SK-N-SH (cell line): ENCODE measurements around the gene DSP. TPM values are rescaled to one million over a fixed set of nuclear protein-coding genes. Genes with fewer than 3 reads are reported as not detected.

Source experiments
- CTCF ChIA-PET: fragments of 300-600, 350-600 bp; formaldehyde crosslinking; extraction: SDS; loops from one replicate; lab custom pipeline; 2021; lab: Yijun Ruan, JAX
- POLR2A ChIA-PET: fragments of 350-600 bp; sonication (Branson Sonifier 250); formaldehyde crosslinking; extraction: SDS; loops from one replicate; lab custom pipeline; 2020; ENCODE audit warnings: antibody characterized with exemption, inconsistent platforms; lab: Yijun Ruan, JAX
- DNase-seq: peaks from one replicate; pipeline ENCODE4 v3.0.0; 2012
- H2AFZ ChIP-seq: fragments of 200-600 bp; sonication (generic); 2 replicates; pipeline ENCODE4 v1.8.1; 2016; ENCODE audit warnings: antibody characterized with exemption, mild to moderate bottlenecking, low read depth
- H3F3A ChIP-seq: fragments of 200-600 bp; sonication (generic); replicated peaks from 2 replicates; pipeline ENCODE3; 2016; ENCODE audit warnings: antibody characterized with exemption, mild to moderate bottlenecking; ENCODE audit not compliant: insufficient read depth
- H3K27ac ChIP-seq, 2 experiments: fragments of 200-500 bp in 1 of 2; fragments of 200-600 bp in 1 of 2; sonication (Bioruptor generic) in 1 of 2; sonication (generic), shearing (Covaris generic) in 1 of 2; 2 replicates each; pipeline versions ENCODE4 v1.5.1 to v1.6.1; 2014 to 2016; ENCODE audit warnings: low read depth in 2 of 2, inconsistent platforms in 1 of 2, low read length in 1 of 2, mild to moderate bottlenecking in 1 of 2, mixed read lengths in 1 of 2
- H3K27me3 ChIP-seq: fragments of 200-600 bp; sonication (generic), shearing (Covaris generic); 2 replicates; pipeline ENCODE4 v1.6.1; 2016; ENCODE audit warnings: mixed run types; ENCODE audit not compliant: insufficient read depth
- H3K36me3 ChIP-seq, 2 experiments: fragments of 200-500 bp in 1 of 2; fragments of 200-600 bp in 1 of 2; sonication (Bioruptor generic) in 1 of 2; sonication (generic) in 1 of 2; replicated peaks in 1 of 2; 2 replicates each; pipeline versions ENCODE3 to v1.5.1; 2014 to 2016; ENCODE audit warnings: low read length in 1 of 2, mild to moderate bottlenecking in 1 of 2; ENCODE audit not compliant: insufficient read depth in 2 of 2, control insufficient read depth in 1 of 2
- H3K4me1 ChIP-seq, 2 experiments: fragments of 200-500 bp in 1 of 2; fragments of 200-600 bp in 1 of 2; sonication (Bioruptor generic) in 1 of 2; sonication (generic), shearing (Covaris generic) in 1 of 2; 2 replicates each; pipeline versions ENCODE4 v1.5.1 to v1.6.1; 2014 to 2016; ENCODE audit warnings: low read depth in 1 of 2, low read length in 1 of 2, mixed run types in 1 of 2; ENCODE audit not compliant: insufficient read depth in 2 of 2, control insufficient read depth in 1 of 2
- H3K4me2 ChIP-seq: fragments of 200-600 bp; sonication (generic), shearing (Covaris generic); 2 replicates; pipeline ENCODE4 v1.6.1; 2017; ENCODE audit warnings: mixed run types
- H3K4me3 ChIP-seq, 2 experiments: fragments of 200-500 bp in 1 of 2; fragments of 200-600 bp in 1 of 2; sonication (Bioruptor generic) in 1 of 2; sonication (generic), shearing (Covaris generic) in 1 of 2; 2 replicates each; pipeline versions ENCODE4 v1.5.1 to v1.8.1; 2014 to 2016; ENCODE audit warnings: low read depth in 2 of 2, inconsistent platforms in 1 of 2, low read length in 1 of 2, mild to moderate bottlenecking in 1 of 2, mixed read lengths in 1 of 2, moderate library complexity in 1 of 2
- H3K79me2 ChIP-seq: fragments of 200-600 bp; sonication (generic); 2 replicates; pipeline ENCODE4 v1.8.1; 2017; ENCODE audit warnings: mild to moderate bottlenecking; ENCODE audit not compliant: insufficient read depth
- H3K9ac ChIP-seq: fragments of 200-600 bp; sonication (generic); 2 replicates; pipeline ENCODE4 v1.6.1; 2017; ENCODE audit warnings: mixed run types
- H3K9me2 ChIP-seq: fragments of 200-600 bp; sonication (generic); 2 replicates; pipeline ENCODE4 v1.6.1; 2017; ENCODE audit warnings: mixed run types
- H3K9me3 ChIP-seq: fragments of 200-600 bp; sonication (generic); 2 replicates; pipeline ENCODE4 v1.6.1; 2017; ENCODE audit warnings: mixed run types, mild to moderate bottlenecking, moderate library complexity
- H4K20me1 ChIP-seq: fragments of 200-600 bp; sonication (generic); 2 replicates; pipeline ENCODE4 v1.6.1; 2017; ENCODE audit warnings: mild to moderate bottlenecking, mixed run types; ENCODE audit not compliant: insufficient read depth
- CTCF ChIP-seq: fragments of 200-600 bp; sonication (generic); IDR thresholded peaks from 2 replicates; pipeline ENCODE4 v1.6.1; 2017; ENCODE audit warnings: antibody characterized with exemption, mild to moderate bottlenecking, moderate library complexity
- EP300 ChIP-seq, 2 experiments: IDR thresholded peaks; 2 replicates each; pipeline versions ENCODE4 v1.4.0 to v1.6.1; 2012; ENCODE audit warnings: borderline replicate concordance in 1 of 2, low read depth in 1 of 2, low read length in 1 of 2
- GABPA ChIP-seq: IDR thresholded peaks from 2 replicates; pipeline ENCODE4 v1.4.0; 2012; ENCODE audit warnings: low read depth, mild to moderate bottlenecking
- GATA2 ChIP-seq: sonication (generic); formaldehyde crosslinking; IDR thresholded peaks from 2 replicates; pipeline ENCODE4 v1.5.0; 2020; ENCODE audit warnings: mild to moderate bottlenecking, missing genetic modification reagents
- JUND ChIP-seq: IDR thresholded peaks from 2 replicates; pipeline ENCODE4 v1.4.0; 2012
- MXI1 ChIP-seq: IDR thresholded peaks from 2 replicates; pipeline ENCODE4 v1.6.1; 2012; ENCODE audit warnings: mild to moderate bottlenecking, low read depth, low read length, improper control_type of control experiment
- NFIC ChIP-seq: IDR thresholded peaks from 2 replicates; pipeline ENCODE4 v1.4.0; 2012; ENCODE audit warnings: borderline replicate concordance
- NRF1 ChIP-seq: IDR thresholded peaks from 2 replicates; pipeline ENCODE4 v1.6.1; 2012; ENCODE audit warnings: low read depth, mild to moderate bottlenecking, low read length
- PBX3 ChIP-seq: IDR thresholded peaks from 2 replicates; pipeline ENCODE4; 2012
- POLR2AphosphoS5 ChIP-seq: IDR thresholded peaks from 2 replicates; pipeline ENCODE4 v1.6.1; 2012; ENCODE audit warnings: low read depth, low read length
- RAD21 ChIP-seq: IDR thresholded peaks from 2 replicates; pipeline ENCODE4 v1.6.1; 2012; ENCODE audit warnings: mild to moderate bottlenecking, low read length
- REST ChIP-seq: IDR thresholded peaks from 2 replicates; pipeline ENCODE4 v1.6.1; 2012; ENCODE audit warnings: mild to moderate bottlenecking, low read depth, low read length, moderate library complexity
- RXRA ChIP-seq: IDR thresholded peaks from 2 replicates; pipeline ENCODE4 v1.4.0; 2012; ENCODE audit warnings: low read depth, mild to moderate bottlenecking, borderline replicate concordance
- SIN3A ChIP-seq: IDR thresholded peaks from 2 replicates; pipeline ENCODE4 v1.6.1; 2012; ENCODE audit warnings: low read depth, mild to moderate bottlenecking, low read length, moderate library complexity, borderline replicate concordance
- SMC3 ChIP-seq: IDR thresholded peaks from 2 replicates; pipeline ENCODE4 v1.6.1; 2012; ENCODE audit warnings: low read depth, low read length, improper control_type of control experiment
- TCF12 ChIP-seq: IDR thresholded peaks from 2 replicates; pipeline ENCODE4 v1.4.0; 2012
- USF1 ChIP-seq: IDR thresholded peaks from 2 replicates; pipeline ENCODE4 v1.4.0; 2012; ENCODE audit warnings: low read depth, borderline replicate concordance
- USF2 ChIP-seq: fragments of 150-350 bp; IDR thresholded peaks from 2 replicates; pipeline ENCODE4 v1.6.1; 2017; ENCODE audit warnings: antibody characterized with exemption, low read length, low read depth, borderline replicate concordance
- WGBS: methylation state at CpG from one replicate; pipeline ENCODE4 v1.1.6; 2017; ENCODE audit warnings: low lambda C conversion rate; 5-methylcytosine and 5-hydroxymethylcytosine counted together
- polyA plus RNA-seq, 3 experiments: library from polyadenylated mRNA; depleted of rRNA; stranded (reverse); fragments of >200 nt; gene quantifications; 2 replicates each; pipeline ENCODE4 v1.2.3, GENCODE V29; 2012

Gene DSP
- polyA plus RNA-seq, 1 of the 3 experiments (the other 2 are of a cell fraction): 0.02 TPM

GRCh38 chr6:7590918-7591302 is 49.4 kb downstream of the DSP start:
- H3K4me3 ChIP-seq: peak overlapping the region; percentile 82 to 93
- ChIA-PET CTCF (interaction anchor here (1.2 to 1.5 kb wide), 2 partner anchors 17 kb away, joined by 3 read pairs; no protein-coding TSS in a partner anchor), POLR2A (no interaction called here)
- H3K4me2 ChIP-seq: peak overlapping the region; percentile 95
- H3K9ac ChIP-seq: peak overlapping the region; percentile 72
- no peak for TF ChIP-seq RAD21
- no peak for TF ChIP-seq POLR2AphosphoS5
- TF ChIP-seq GABPA: no peak
- TF ChIP-seq SIN3A: no peak
- no peak for TF ChIP-seq PBX3
- no peak for TF ChIP-seq GATA2 (CRISPR knock-in tag)
- no peak for TF ChIP-seq NRF1
- TF ChIP-seq USF1: no peak
- no peak for TF ChIP-seq JUND
- no peak for TF ChIP-seq MXI1
- no peak for TF ChIP-seq REST
- TF ChIP-seq NFIC: no peak
- no peak for TF ChIP-seq CTCF
- TF ChIP-seq TCF12: no peak
- no peak for TF ChIP-seq RXRA
- no peak for TF ChIP-seq EP300 (IDR thresholded peaks at IDR 0.05; ENCODE audit: borderline replicate concordance in 1 of 2, low read depth in 1 of 2, low read length in 1 of 2)
- no peak for TF ChIP-seq SMC3
- no peak for TF ChIP-seq USF2
- H3K9me3 ChIP-seq: no peaks in the 10 kb centered on the region
- no peaks in the 10 kb centered on the region for H3K9me2 ChIP-seq
- peak; percentile 18 for DNase-seq
- H3K4me1 ChIP-seq: peaks cover 3 to 10% of the 10 kb centered on the region in 2 experiments; a peak in 3 of 4 replicates
- WGBS: 20% methylated on average over 10 of the region's 10 CpGs
- no peaks in the 10 kb centered on the region for H3K27me3 ChIP-seq
- peaks cover 28% of the 10 kb centered on the region for H4K20me1 ChIP-seq
- H3K36me3 ChIP-seq: peaks cover 24% of the 10 kb centered on the region in 2 experiments
- H3K79me2 ChIP-seq: peaks cover 34% of the 10 kb centered on the region
- peaks cover 7% of the 10 kb centered on the region for H3F3A ChIP-seq
- no peak overlapping the region for H3K27ac ChIP-seq
- 0 out of 2 replicates have a peak overlapping the region, but pooled peaks have one; percentile 100 for H2AFZ ChIP-seq
